Suprapubic skin (tissue), 4 donors: ENCODE data around the gene IZUMO1.

Experiments used
- CTCF ChIP-seq, 2 donors: fragments of 200-600 bp in 1 of 2; fragments of 450-650 bp in 1 of 2; sonication (generic) in 1 of 2; IDR thresholded peaks; one replicate each; pipeline ENCODE4 v1.5.1; 2016 to 2019; ENCODE audit warnings: antibody characterized with exemption in 2 of 2, mild to moderate bottlenecking in 1 of 2, moderate library complexity in 1 of 2
- EP300 ChIP-seq: sonication (generic); formaldehyde crosslinking; IDR thresholded peaks from one replicate; pipeline ENCODE4 v1.6.1; 2017; ENCODE audit warnings: antibody characterized with exemption
- POLR2A ChIP-seq, 2 donors: fragments of 450-650 bp; IDR thresholded peaks; one replicate each; pipeline ENCODE4 v1.6.1; 2017; ENCODE audit warnings: antibody characterized with exemption in 2 of 2, mild to moderate bottlenecking in 2 of 2, moderate library complexity in 2 of 2
- POLR2AphosphoS5 ChIP-seq, 3 donors: sonication (generic); formaldehyde crosslinking; IDR thresholded peaks; one replicate each; pipeline ENCODE4 v1.6.1; 2017; ENCODE audit warnings: antibody characterized with exemption in 3 of 3

GRCh38 chr19:48777720-48778119 lies 31.0 kb upstream of the IZUMO1 start:
- TF ChIP-seq CTCF (IDR thresholded peaks at IDR 0.05) (no peak), POLR2A (IDR thresholded peaks at IDR 0.05) (no peak), POLR2AphosphoS5 (IDR thresholded peaks at IDR 0.05) (no peak), EP300 (no peak)
